ENCODE data around the gene MARCHF2. TPM values are rescaled to one million over a fixed set of nuclear protein-coding genes. Genes with fewer than 3 reads are reported as not detected.
"Not testable (repeated sequence)": the region's sequence is repeated elsewhere in the genome, so short reads cannot be mapped to it uniquely, and the experiment has no call there.

The MARCHF2 gene
- total RNA-seq, 3 donors from 2014 or later (not counting 1 experiment from before 2014, with no cell fraction given): 32.4 to 42.3 (median 37.2) TPM

- Mint-ChIP-seq H3K4me1 (peaks cover 19 to 21% of the 10 kb centered on the region in 2 donors), H3K36me3 (no peaks in the 10 kb centered on the region), H3K27ac (peak overlapping the region in 1 of 2 donors; percentile 31), H3K9me3 (no peaks in the 10 kb centered on the region), H3K4me3 (peak overlapping the region; percentile 64), H3K27me3 (ENCODE audit: low read depth in 2 of 2) (no peaks in the 10 kb centered on the region)
- WGBS (ENCODE audit: insufficient coverage): 94% methylated on average over 6 of the region's 6 CpGs
- no peak for TF ChIP-seq CTCF (IDR thresholded peaks at IDR 0.05)
- intact Hi-C loops (cut with micrococcal nuclease): loop anchor here (10.0 kb wide), 1 partner anchor 63 kb away; the partner anchor contains the start of gene PRAM1
- DNase-seq: no peak
- no peaks in the 10 kb centered on the region for H3K27me3 ChIP-seq (ENCODE audit: control insufficient read depth, insufficient read depth, low read length)
- H3K9me3 ChIP-seq (ENCODE audit: control insufficient read depth, insufficient read depth, low read length): no peaks in the 10 kb centered on the region
- no peak overlapping the region for H3K27ac ChIP-seq (ENCODE audit: low read length)
- H3K4me1 ChIP-seq (ENCODE audit: control insufficient read depth, insufficient read depth, low read length): peaks cover 18% of the 10 kb centered on the region
- no peak for ATAC-seq
- H3K4me3 ChIP-seq (ENCODE audit: low read length): no peak overlapping the region
- H3K36me3 ChIP-seq (ENCODE audit: control insufficient read depth, insufficient read depth, low read length): peaks cover 8% of the 10 kb centered on the region
Observed at GRCh38 chr19:8441725-8442544, 28.8 kb downstream of the MARCHF2 start.

- Histone ChIP-seq H3K4me3 (ENCODE audit: low read length) (peak overlapping the region; percentile 99), H3K27ac (ENCODE audit: low read length) (peak overlapping the region; percentile 67), H3K36me3 (ENCODE audit: control insufficient read depth, insufficient read depth, low read length) (peaks cover 16% of the 10 kb centered on the region), H3K4me1 (ENCODE audit: control insufficient read depth, insufficient read depth, low read length) (peaks cover 34% of the 10 kb centered on the region)
- H3K9me3 Mint-ChIP-seq; H3K27me3 Mint-ChIP-seq (ENCODE audit: low read depth in 2 of 2); H3K27me3 ChIP-seq (ENCODE audit: control insufficient read depth, insufficient read depth, low read length); ATAC-seq; H3K9me3 ChIP-seq (ENCODE audit: control insufficient read depth, insufficient read depth, low read length); DNase-seq; H3K36me3 Mint-ChIP-seq: not testable (repeated sequence)
- intact Hi-C loops (cut with micrococcal nuclease): loop anchor here (1.0 to 10.0 kb wide), 3 partner anchors 31 to 61 kb away; partner anchors contain the start of genes MARCHF2, PRAM1 and RAB11B
- peaks cover 36 to 40% of the 10 kb centered on the region in 2 donors for H3K4me1 Mint-ChIP-seq
- H3K4me3 Mint-ChIP-seq: peak overlapping the region; percentile 97
- WGBS (ENCODE audit: insufficient coverage): 38% methylated on average over 32 of the region's 32 CpGs
- peak overlapping the region; percentile 94 to 100 for H3K27ac Mint-ChIP-seq
Observed at GRCh38 chr19:8444140-8444676, 31.1 kb downstream of the MARCHF2 start.

- H3K36me3 ChIP-seq (ENCODE audit: control insufficient read depth, insufficient read depth, low read length): peaks cover 16% of the 10 kb centered on the region
- H3K9me3 Mint-ChIP-seq: no peaks in the 10 kb centered on the region
- H3K36me3 Mint-ChIP-seq: no peaks in the 10 kb centered on the region
- H3K9me3 ChIP-seq (ENCODE audit: control insufficient read depth, insufficient read depth, low read length): no peaks in the 10 kb centered on the region
- peak within 1 kb of the TSS; percentile 97 for H3K4me3 Mint-ChIP-seq
- peaks cover 39 to 45% of the 10 kb centered on the region in 2 donors for H3K4me1 Mint-ChIP-seq
- DNase-seq (peak; percentile 99 to 100), ATAC-seq (peak; percentile 91 to 99 (median 95))
- no peaks in the 10 kb centered on the region for H3K27me3 Mint-ChIP-seq (ENCODE audit: low read depth in 2 of 2)
- peak within 1 kb of the TSS; percentile 99 for H3K4me3 ChIP-seq (ENCODE audit: low read length)
- no peak for TF ChIP-seq CTCF (IDR thresholded peaks at IDR 0.05)
- H3K27ac ChIP-seq (ENCODE audit: low read length): peak within 1 kb of the TSS; percentile 98
- peak within 1 kb of the TSS; percentile 94 to 100 for H3K27ac Mint-ChIP-seq
- no peaks in the 10 kb centered on the region for H3K27me3 ChIP-seq (ENCODE audit: control insufficient read depth, insufficient read depth, low read length)
- peaks cover 36% of the 10 kb centered on the region for H3K4me1 ChIP-seq (ENCODE audit: control insufficient read depth, insufficient read depth, low read length)
- under 1% methylated on average over 93 of the region's 93 CpGs for WGBS (ENCODE audit: insufficient coverage)
- intact Hi-C loops (cut with micrococcal nuclease): loop anchor here (1.0 to 10.0 kb wide), 3 partner anchors 32 to 60 kb away; partner anchors contain the start of genes MARCHF2, PRAM1 and RAB11B
Observed at GRCh38 chr19:8444677-8445487, 31.8 kb downstream of the MARCHF2 start, which contains the start of gene HNRNPM. TSS of gene HNRNPM (plus strand) at chr19:8444975. CDS start at chr19:8444999, 24 bp downstream.
